GM23338 (cell line): Measurements from ENCODE around the gene PEX12. TPM values are rescaled to one million over a fixed set of nuclear protein-coding genes. Genes with fewer than 3 reads are reported as not detected.

ENCODE experiments used
- ATAC-seq: fragments of 200-7000 bp; cut with Tn5 transposase; 3 replicates; pipeline ENCODE4 v1.9.1; 2020
- DNase-seq: peaks from one replicate; pipeline ENCODE4 v3.0.0-alpha.2; 2015; ENCODE audit warnings: low spot score
- H2AFZ ChIP-seq: fragments of 200-600 bp; sonication (generic); 2 replicates; pipeline ENCODE4 v1.8.0; 2016; ENCODE audit warnings: antibody characterized with exemption, mild to moderate bottlenecking, moderate library complexity
- H3F3A ChIP-seq: fragments of 200-600 bp; sonication (generic); replicated peaks from 2 replicates; pipeline ENCODE4 v1.8.0; 2017; ENCODE audit warnings: antibody characterized with exemption, mixed run types, low read depth
- H3K27ac ChIP-seq: fragments of 200-600 bp; sonication (generic); 2 replicates; pipeline ENCODE4 v1.6.1; 2016; ENCODE audit warnings: low read depth
- H3K27me3 ChIP-seq: fragments of 200-600 bp; sonication (generic); 2 replicates; pipeline ENCODE4 v1.8.0; 2016; ENCODE audit warnings: mild to moderate bottlenecking, mixed run types, moderate library complexity; ENCODE audit not compliant: insufficient read depth
- H3K36me3 ChIP-seq: fragments of 200-600 bp; sonication (generic); 2 replicates; pipeline ENCODE4 v1.8.0; 2016; ENCODE audit warnings: mild to moderate bottlenecking; ENCODE audit not compliant: insufficient read depth
- H3K4me1 ChIP-seq: fragments of 200-600 bp; sonication (generic); 2 replicates; pipeline ENCODE4 v1.8.0; 2016; ENCODE audit warnings: mild to moderate bottlenecking, moderate library complexity; ENCODE audit not compliant: insufficient read depth
- H3K4me2 ChIP-seq: fragments of 200-600 bp; sonication (generic); 2 replicates; pipeline ENCODE4 v1.7.1; 2017; ENCODE audit warnings: mixed run types
- H3K4me3 ChIP-seq: fragments of 200-600 bp; sonication (generic); 2 replicates; pipeline ENCODE4 v1.6.1; 2016; ENCODE audit warnings: mixed run types
- H3K79me2 ChIP-seq: fragments of 200-600 bp; sonication (generic); replicated peaks from 2 replicates; pipeline ENCODE4 v1.8.0; 2017; ENCODE audit warnings: mild to moderate bottlenecking; ENCODE audit not compliant: insufficient read depth
- H3K9me2 ChIP-seq: fragments of 200-600 bp; sonication (generic); 2 replicates; pipeline ENCODE4 v1.8.0; 2017; ENCODE audit not compliant: insufficient read depth
- H4K20me1 ChIP-seq: fragments of 200-600 bp; sonication (generic); replicated peaks from 2 replicates; pipeline ENCODE4 v1.8.0; 2017; ENCODE audit warnings: mild to moderate bottlenecking; ENCODE audit not compliant: insufficient read depth
- H3K27ac Mint-ChIP-seq: 2 replicates; pipeline ENCODE4 v1.8.0; 2020; ENCODE audit warnings: inconsistent platforms, mild to moderate bottlenecking, moderate library complexity, mixed read lengths
- H3K27me3 Mint-ChIP-seq: 3 replicates; pipeline ENCODE4 v1.8.0; 2022; ENCODE audit warnings: low read depth, mild to moderate bottlenecking, moderate library complexity, mixed read lengths, inconsistent platforms; ENCODE audit not compliant: insufficient read depth, poor library complexity
- H3K36me3 Mint-ChIP-seq: 3 replicates; pipeline ENCODE4 v1.8.0; 2021; ENCODE audit warnings: low read depth, mild to moderate bottlenecking, inconsistent platforms, moderate library complexity, mixed read lengths
- H3K4me1 Mint-ChIP-seq: 3 replicates; pipeline ENCODE4 v1.8.0; 2020; ENCODE audit warnings: mild to moderate bottlenecking, inconsistent platforms, mixed read lengths
- H3K4me3 Mint-ChIP-seq: 3 replicates; pipeline ENCODE4 v1.8.0; 2021; ENCODE audit warnings: moderate library complexity, mild to moderate bottlenecking, inconsistent platforms, mixed read lengths
- H3K9me3 Mint-ChIP-seq: 3 replicates; pipeline ENCODE4 v1.8.0; 2020; ENCODE audit warnings: moderate library complexity, mild to moderate bottlenecking, inconsistent platforms, mixed read lengths
- CREB1 ChIP-seq: fragments of 250-450 bp; sonication (Bioruptor Pico); IDR thresholded peaks from 2 replicates; pipeline ENCODE4 v1.5.0; 2020; ENCODE audit warnings: low read depth, mild to moderate bottlenecking, moderate library complexity
- EZH2 ChIP-seq: fragments of 200-600 bp; sonication (generic); IDR thresholded peaks from one replicate; pipeline ENCODE4 v1.8.0; 2017; ENCODE audit warnings: antibody characterized with exemption, mild to moderate bottlenecking, low read depth; ENCODE audit not compliant: unreplicated experiment
- EZH2phosphoT487 ChIP-seq: fragments of 200-600 bp; sonication (generic); IDR thresholded peaks from one replicate; pipeline ENCODE4 v1.8.1; 2018; ENCODE audit warnings: antibody characterized with exemption; ENCODE audit not compliant: unreplicated experiment
- JUNB ChIP-seq: IDR thresholded peaks from one replicate; pipeline ENCODE4 v1.6.1; 2016; ENCODE audit warnings: antibody characterized with exemption; ENCODE audit not compliant: unreplicated experiment
- NANOG ChIP-seq: IDR thresholded peaks from 2 replicates; pipeline ENCODE4 v1.6.1; 2016; ENCODE audit warnings: antibody characterized with exemption, borderline replicate concordance
- POLR2AphosphoS5 ChIP-seq: IDR thresholded peaks from 2 replicates; pipeline ENCODE4 v1.6.1; 2016; ENCODE audit warnings: antibody characterized with exemption, low read depth
- STAT1 ChIP-seq: IDR thresholded peaks from one replicate; pipeline ENCODE4 v1.6.1; 2016; ENCODE audit warnings: antibody characterized with exemption; ENCODE audit not compliant: unreplicated experiment
- ZNF114 ChIP-seq: fragments of 250-450 bp; sonication (Bioruptor Pico); IDR thresholded peaks from 2 replicates; pipeline ENCODE4 v1.5.0; 2020; ENCODE audit warnings: mild to moderate bottlenecking, moderate library complexity
- ZNF331 ChIP-seq: fragments of 250-450 bp; sonication (Bioruptor Pico); IDR thresholded peaks from 2 replicates; pipeline ENCODE4 v1.5.0; 2020; ENCODE audit warnings: low read depth, mild to moderate bottlenecking, moderate library complexity
- polyA plus RNA-seq: library from polyadenylated mRNA; unstranded; fragments of >200 nt; fragmentation: Nextera tagmentation; extraction: Ambion mirVana; gene quantifications from 2 replicates; pipeline ENCODE4 v1.2.1, GENCODE V29; 2016
- total RNA-seq: library from RNA; depleted of rRNA; stranded (reverse); fragments of >200 nt; shearing (Covaris generic); gene quantifications from 2 replicates; pipeline ENCODE4 v1.2.3, GENCODE V29; 2014
- TF ChIP-seq, protein P1 (sequence below): fragments of 250-450 bp; sonication (Bioruptor Pico); IDR thresholded peaks from 2 replicates; pipeline ENCODE4 v1.5.0; 2020; ENCODE audit warnings: mild to moderate bottlenecking, moderate library complexity
- TF ChIP-seq, protein P2 (sequence below): IDR thresholded peaks from 2 replicates; pipeline ENCODE4 v1.6.1; 2016; ENCODE audit warnings: antibody characterized with exemption
- TF ChIP-seq, protein P3 (sequence below): IDR thresholded peaks from one replicate; pipeline ENCODE4 v1.6.1; 2018; ENCODE audit warnings: antibody characterized with exemption; ENCODE audit not compliant: unreplicated experiment
- TF ChIP-seq, protein P4 (sequence below), 2 experiments: fragments of 200-600 bp in 1 of 2; sonication (generic) in 1 of 2; conservative IDR thresholded peaks; 2 replicates each; pipeline versions ENCODE4 v1.5.1 to v1.6.1; 2016 to 2017; ENCODE audit warnings: antibody characterized with exemption in 2 of 2, low read depth in 2 of 2, mild to moderate bottlenecking in 2 of 2, moderate library complexity in 1 of 2

Gene PEX12
- total and polyA plus RNA-seq, 2 experiments from 2014 or later: 1.5 to 1.9 TPM

DNA sequence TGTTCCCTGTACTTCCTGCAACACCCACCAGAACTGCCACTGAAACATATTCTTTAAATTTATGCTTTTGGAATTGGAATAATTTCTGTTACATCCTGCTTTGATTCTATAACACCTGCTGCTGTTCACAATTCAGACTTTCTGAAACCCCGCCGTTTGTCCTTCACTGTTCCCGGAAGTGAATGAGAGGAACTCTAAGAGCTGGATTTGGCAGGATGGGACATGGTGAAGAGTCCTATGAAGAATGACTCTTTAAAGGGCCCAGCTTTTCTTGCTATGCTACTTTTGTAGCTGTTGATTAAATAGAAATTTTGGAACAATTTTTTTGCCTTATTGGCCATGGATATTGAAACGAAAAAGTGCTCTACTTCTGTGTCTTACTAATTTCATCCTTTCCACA, 17.7 kb upstream of the PEX12 start:
- H3K79me2 ChIP-seq: peaks cover 66% of the 10 kb centered on the region
- ATAC-seq (peak; percentile 14; the same call in 1 of the 3 replicates), DNase-seq (peak; percentile 12)
- H3K27me3 ChIP-seq: no peaks in the 10 kb centered on the region
- H3K27me3 Mint-ChIP-seq: no peaks in the 10 kb centered on the region
- H3K9me3 Mint-ChIP-seq: no peaks in the 10 kb centered on the region
- H3K27ac Mint-ChIP-seq: no peak overlapping the region
- H3K27ac ChIP-seq: 0 out of 2 replicates have a peak overlapping the region, but pooled peaks have one; percentile 70
- H3K36me3 Mint-ChIP-seq: peaks cover 55% of the 10 kb centered on the region
- no peak overlapping the region for H3K4me3 Mint-ChIP-seq
- no peaks in the 10 kb centered on the region for H3K9me2 ChIP-seq
- TF ChIP-seq, protein P1, sequence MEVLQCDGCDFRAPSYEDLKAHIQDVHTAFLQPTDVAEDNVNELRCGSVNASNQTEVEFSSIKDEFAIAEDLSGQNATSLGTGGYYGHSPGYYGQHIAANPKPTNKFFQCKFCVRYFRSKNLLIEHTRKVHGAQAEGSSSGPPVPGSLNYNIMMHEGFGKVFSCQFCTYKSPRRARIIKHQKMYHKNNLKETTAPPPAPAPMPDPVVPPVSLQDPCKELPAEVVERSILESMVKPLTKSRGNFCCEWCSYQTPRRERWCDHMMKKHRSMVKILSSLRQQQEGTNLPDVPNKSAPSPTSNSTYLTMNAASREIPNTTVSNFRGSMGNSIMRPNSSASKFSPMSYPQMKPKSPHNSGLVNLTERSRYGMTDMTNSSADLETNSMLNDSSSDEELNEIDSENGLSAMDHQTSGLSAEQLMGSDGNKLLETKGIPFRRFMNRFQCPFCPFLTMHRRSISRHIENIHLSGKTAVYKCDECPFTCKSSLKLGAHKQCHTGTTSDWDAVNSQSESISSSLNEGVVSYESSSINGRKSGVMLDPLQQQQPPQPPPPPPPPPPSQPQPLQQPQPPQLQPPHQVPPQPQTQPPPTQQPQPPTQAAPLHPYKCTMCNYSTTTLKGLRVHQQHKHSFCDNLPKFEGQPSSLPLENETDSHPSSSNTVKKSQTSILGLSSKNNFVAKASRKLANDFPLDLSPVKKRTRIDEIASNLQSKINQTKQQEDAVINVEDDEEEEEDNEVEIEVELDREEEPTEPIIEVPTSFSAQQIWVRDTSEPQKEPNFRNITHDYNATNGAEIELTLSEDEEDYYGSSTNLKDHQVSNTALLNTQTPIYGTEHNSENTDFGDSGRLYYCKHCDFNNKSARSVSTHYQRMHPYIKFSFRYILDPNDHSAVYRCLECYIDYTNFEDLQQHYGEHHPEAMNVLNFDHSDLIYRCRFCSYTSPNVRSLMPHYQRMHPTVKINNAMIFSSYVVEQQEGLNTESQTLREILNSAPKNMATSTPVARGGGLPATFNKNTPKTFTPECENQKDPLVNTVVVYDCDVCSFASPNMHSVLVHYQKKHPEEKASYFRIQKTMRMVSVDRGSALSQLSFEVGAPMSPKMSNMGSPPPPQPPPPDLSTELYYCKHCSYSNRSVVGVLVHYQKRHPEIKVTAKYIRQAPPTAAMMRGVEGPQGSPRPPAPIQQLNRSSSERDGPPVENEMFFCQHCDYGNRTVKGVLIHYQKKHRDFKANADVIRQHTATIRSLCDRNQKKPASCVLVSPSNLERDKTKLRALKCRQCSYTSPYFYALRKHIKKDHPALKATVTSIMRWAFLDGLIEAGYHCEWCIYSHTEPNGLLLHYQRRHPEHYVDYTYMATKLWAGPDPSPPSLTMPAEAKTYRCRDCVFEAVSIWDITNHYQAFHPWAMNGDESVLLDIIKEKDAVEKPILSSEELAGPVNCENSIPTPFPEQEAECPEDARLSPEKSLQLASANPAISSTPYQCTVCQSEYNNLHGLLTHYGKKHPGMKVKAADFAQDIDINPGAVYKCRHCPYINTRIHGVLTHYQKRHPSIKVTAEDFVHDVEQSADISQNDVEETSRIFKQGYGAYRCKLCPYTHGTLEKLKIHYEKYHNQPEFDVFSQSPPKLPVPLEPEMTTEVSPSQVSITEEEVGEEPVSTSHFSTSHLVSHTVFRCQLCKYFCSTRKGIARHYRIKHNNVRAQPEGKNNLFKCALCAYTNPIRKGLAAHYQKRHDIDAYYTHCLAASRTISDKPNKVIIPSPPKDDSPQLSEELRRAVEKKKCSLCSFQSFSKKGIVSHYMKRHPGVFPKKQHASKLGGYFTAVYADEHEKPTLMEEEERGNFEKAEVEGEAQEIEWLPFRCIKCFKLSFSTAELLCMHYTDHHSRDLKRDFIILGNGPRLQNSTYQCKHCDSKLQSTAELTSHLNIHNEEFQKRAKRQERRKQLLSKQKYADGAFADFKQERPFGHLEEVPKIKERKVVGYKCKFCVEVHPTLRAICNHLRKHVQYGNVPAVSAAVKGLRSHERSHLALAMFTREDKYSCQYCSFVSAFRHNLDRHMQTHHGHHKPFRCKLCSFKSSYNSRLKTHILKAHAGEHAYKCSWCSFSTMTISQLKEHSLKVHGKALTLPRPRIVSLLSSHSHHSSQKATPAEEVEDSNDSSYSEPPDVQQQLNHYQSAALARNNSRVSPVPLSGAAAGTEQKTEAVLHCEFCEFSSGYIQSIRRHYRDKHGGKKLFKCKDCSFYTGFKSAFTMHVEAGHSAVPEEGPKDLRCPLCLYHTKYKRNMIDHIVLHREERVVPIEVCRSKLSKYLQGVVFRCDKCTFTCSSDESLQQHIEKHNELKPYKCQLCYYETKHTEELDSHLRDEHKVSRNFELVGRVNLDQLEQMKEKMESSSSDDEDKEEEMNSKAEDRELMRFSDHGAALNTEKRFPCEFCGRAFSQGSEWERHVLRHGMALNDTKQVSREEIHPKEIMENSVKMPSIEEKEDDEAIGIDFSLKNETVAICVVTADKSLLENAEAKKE (CRISPR knock-in tag): no peak
- no peak for TF ChIP-seq ZNF331
- TF ChIP-seq, protein P2, sequence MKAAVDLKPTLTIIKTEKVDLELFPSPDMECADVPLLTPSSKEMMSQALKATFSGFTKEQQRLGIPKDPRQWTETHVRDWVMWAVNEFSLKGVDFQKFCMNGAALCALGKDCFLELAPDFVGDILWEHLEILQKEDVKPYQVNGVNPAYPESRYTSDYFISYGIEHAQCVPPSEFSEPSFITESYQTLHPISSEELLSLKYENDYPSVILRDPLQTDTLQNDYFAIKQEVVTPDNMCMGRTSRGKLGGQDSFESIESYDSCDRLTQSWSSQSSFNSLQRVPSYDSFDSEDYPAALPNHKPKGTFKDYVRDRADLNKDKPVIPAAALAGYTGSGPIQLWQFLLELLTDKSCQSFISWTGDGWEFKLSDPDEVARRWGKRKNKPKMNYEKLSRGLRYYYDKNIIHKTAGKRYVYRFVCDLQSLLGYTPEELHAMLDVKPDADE: no peak
- TF ChIP-seq CREB1: no peak
- TF ChIP-seq POLR2AphosphoS5: no peak
- no peak for TF ChIP-seq EZH2
- no peak for TF ChIP-seq NANOG
- no peak for TF ChIP-seq EZH2phosphoT487
- TF ChIP-seq JUNB: no peak
- TF ChIP-seq STAT1: no peak
- TF ChIP-seq, protein P3, sequence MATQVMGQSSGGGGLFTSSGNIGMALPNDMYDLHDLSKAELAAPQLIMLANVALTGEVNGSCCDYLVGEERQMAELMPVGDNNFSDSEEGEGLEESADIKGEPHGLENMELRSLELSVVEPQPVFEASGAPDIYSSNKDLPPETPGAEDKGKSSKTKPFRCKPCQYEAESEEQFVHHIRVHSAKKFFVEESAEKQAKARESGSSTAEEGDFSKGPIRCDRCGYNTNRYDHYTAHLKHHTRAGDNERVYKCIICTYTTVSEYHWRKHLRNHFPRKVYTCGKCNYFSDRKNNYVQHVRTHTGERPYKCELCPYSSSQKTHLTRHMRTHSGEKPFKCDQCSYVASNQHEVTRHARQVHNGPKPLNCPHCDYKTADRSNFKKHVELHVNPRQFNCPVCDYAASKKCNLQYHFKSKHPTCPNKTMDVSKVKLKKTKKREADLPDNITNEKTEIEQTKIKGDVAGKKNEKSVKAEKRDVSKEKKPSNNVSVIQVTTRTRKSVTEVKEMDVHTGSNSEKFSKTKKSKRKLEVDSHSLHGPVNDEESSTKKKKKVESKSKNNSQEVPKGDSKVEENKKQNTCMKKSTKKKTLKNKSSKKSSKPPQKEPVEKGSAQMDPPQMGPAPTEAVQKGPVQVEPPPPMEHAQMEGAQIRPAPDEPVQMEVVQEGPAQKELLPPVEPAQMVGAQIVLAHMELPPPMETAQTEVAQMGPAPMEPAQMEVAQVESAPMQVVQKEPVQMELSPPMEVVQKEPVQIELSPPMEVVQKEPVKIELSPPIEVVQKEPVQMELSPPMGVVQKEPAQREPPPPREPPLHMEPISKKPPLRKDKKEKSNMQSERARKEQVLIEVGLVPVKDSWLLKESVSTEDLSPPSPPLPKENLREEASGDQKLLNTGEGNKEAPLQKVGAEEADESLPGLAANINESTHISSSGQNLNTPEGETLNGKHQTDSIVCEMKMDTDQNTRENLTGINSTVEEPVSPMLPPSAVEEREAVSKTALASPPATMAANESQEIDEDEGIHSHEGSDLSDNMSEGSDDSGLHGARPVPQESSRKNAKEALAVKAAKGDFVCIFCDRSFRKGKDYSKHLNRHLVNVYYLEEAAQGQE: no peak
- no peak for TF ChIP-seq ZNF114
- TF ChIP-seq, protein P4, sequence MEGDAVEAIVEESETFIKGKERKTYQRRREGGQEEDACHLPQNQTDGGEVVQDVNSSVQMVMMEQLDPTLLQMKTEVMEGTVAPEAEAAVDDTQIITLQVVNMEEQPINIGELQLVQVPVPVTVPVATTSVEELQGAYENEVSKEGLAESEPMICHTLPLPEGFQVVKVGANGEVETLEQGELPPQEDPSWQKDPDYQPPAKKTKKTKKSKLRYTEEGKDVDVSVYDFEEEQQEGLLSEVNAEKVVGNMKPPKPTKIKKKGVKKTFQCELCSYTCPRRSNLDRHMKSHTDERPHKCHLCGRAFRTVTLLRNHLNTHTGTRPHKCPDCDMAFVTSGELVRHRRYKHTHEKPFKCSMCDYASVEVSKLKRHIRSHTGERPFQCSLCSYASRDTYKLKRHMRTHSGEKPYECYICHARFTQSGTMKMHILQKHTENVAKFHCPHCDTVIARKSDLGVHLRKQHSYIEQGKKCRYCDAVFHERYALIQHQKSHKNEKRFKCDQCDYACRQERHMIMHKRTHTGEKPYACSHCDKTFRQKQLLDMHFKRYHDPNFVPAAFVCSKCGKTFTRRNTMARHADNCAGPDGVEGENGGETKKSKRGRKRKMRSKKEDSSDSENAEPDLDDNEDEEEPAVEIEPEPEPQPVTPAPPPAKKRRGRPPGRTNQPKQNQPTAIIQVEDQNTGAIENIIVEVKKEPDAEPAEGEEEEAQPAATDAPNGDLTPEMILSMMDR (conservative IDR thresholded peaks at IDR 0.05; ENCODE audit: low read depth in 2 of 2): no peak
- peak overlapping the region; percentile 22; the same call in 1 of the 2 replicates for H3K4me2 ChIP-seq
- H3K4me1 Mint-ChIP-seq: no peaks in the 10 kb centered on the region; the same call in 2 of the 3 replicates
- peaks cover 36% of the 10 kb centered on the region for H4K20me1 ChIP-seq
- H3K4me1 ChIP-seq: 0 out of 2 replicates have a peak, but pooled peaks cover 4% of the 10 kb centered on the region
- H3K36me3 ChIP-seq: peaks cover 29% of the 10 kb centered on the region
- peaks cover 6% of the 10 kb centered on the region; the same call in 1 of the 2 replicates for H3F3A ChIP-seq
- 0 out of 2 replicates have a peak overlapping the region, but pooled peaks have one; percentile 11 for H3K4me3 ChIP-seq
- H2AFZ ChIP-seq: no peak overlapping the region
